ENCODE measurements around the gene ABCD2.
"Not testable (repeated sequence)": the region's sequence is repeated elsewhere in the genome, so short reads cannot be mapped to it uniquely, and the experiment has no call there.

ABCD2 gene

DNA sequence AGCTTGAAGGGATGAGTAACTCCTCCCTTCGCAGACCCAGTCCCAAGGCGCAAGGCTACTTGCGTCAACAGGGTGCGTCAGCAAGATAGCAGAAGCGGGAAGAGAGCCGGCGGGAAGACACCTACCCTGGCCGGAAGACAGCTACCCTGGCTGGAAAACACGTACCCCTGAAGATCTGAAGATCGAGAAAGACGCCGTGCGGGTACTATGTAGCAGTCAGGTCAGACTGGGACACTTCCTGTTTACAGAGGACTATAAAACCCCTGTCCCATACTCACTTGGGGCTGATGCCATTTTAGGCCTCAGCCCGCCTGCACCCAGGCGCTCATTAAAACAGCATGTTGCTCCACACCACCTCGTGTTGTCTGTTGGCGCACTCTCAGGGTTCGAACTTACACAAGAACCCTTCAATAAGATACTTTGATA, 80.9 kb downstream of the ABCD2 start:
- DNase-seq (ENCODE audit: low read depth, low spot score), result no peak

DNA sequence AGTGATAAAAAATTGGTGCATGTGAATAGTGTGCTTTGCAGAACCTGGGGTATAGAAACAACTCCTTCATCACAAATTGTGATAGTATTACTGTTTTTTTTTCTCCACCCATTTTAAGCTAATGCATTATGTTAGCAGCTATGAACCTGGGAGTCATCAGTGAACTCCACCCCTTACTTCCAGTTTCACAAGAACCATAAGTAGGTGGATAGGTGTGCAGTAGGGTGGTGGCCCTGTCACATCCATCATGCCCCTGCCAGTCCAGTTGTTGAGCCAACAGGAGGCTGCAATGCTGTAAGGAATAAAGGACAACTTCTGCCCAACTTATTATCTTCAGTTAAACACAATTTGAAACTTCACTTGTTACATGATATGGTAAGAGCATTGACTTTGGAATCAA, 85.7 kb downstream of the ABCD2 start:
- DNase-seq (ENCODE audit: low read depth, low spot score), result no peak

DNA sequence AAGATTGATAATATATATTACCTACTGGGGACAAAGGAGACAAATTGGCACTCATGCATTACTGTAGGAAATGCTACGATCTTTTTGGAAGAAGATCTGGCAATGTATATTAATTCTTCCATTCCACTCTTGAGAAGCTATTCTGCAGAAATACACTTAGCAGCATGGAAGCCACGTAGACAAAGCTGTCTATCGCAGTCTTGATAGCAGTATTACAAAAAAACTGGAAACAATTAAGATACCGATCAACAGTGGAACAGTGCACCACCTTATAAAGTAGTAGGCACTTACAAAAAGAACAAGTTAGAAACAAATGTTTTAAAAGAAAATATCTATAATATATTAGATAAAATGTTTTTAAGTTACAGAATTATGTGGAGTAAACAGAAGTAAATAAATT, 87.2 kb downstream of the ABCD2 start:
- DNase-seq (ENCODE audit: low read depth, low spot score), result no peak

- no peak for DNase-seq (ENCODE audit: low read depth, low spot score)
These were observed 92.6 kb downstream of the ABCD2 start for GRCh38 chr12:39526974-39527373.

DNA sequence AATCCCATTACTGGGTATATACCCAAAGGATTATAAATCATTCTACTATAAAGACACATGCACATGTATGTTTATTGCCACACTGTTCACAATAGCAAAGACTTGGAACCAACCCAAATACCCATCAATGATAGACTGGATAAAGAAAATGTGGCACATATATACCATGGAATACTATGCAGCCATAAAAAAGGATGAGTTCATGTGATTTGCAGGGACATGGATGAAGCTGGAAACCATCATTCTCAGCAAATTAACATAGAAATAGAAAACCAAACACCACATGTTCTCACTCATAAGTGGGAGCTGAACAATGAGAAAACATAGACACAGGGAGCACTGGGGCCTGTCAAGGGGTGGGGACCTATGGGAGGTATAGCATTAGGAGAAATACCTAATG, 97.4 kb downstream of the ABCD2 start:
- not testable (repeated sequence) for DNase-seq (ENCODE audit: low read depth, low spot score)

- DNase-seq (ENCODE audit: low read depth, low spot score), result no peak
These were observed 109.6 kb downstream of the ABCD2 start for GRCh38 chr12:39510001-39510400.

GRCh38 chr12:39505554-39505953, 114.0 kb downstream of the ABCD2 start:
- DNase-seq (ENCODE audit: low read depth, low spot score), result no peak

DNA sequence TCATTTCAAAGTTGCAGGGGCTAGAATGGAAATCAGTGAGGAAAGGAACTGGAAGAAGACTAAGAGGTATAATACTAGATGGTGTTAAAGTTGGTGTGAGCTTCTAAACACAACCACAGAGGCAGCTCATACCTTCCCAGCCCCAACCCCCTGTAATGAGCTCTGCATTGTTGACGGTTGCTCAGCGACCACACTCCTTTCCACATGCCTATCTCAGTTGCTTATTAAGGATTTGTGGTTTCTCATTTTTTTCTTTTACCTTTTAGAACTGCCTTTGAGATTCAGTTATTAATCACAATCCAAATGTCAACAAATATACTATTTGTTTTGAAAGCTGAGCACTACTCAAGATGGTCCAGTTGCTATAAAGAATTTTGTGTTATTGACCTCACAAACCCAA, 114.6 kb downstream of the ABCD2 start:
- DNase-seq (ENCODE audit: low read depth, low spot score), result no peak

GRCh38 chr12:39503439-39503838, 116.2 kb downstream of the ABCD2 start:
- DNase-seq (ENCODE audit: low read depth, low spot score), result no peak

DNA sequence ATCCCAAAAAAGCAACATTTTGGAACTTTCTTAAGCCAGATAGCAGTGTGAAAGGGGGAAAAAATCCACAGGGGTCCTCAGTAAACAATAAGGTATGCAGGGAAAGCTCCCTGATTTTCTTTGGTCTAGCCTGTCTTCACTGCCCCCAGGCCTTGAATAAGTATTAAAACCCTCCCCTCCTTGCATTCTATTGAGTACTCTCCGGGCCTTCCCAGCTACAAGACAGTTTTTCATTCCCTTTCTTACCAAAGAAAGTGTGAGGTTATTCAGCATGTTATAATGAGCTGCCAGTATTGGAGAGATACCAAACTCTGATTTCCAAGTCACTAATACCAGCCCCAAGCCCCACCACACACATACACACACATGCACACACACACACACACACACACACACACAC, 116.9 kb downstream of the ABCD2 start:
- no peak for DNase-seq (ENCODE audit: low read depth, low spot score)
